Mucosa of descending colon (tissue), 3 donors: Measurements from ENCODE around the gene RNU4-1. TPM values are rescaled to one million over a fixed set of nuclear protein-coding genes. Genes with fewer than 3 reads are reported as not detected.

ENCODE experiments used
- ATAC-seq: fragments of 200-7000 bp; cut with Tn5 transposase; one replicate; pipeline ENCODE4 v1.9.1; 2020; ENCODE audit warnings: mild to moderate bottlenecking, moderate library complexity
- DNase-seq, 3 donors: peaks; one replicate each; pipeline ENCODE4 v3.0.0-alpha.2; 2020
- H3K36me3 ChIP-seq: fragments of 200-600 bp; one replicate; pipeline ENCODE4 v1.8.0; 2021; ENCODE audit warnings: low read depth, mild to moderate bottlenecking
- H3K4me1 ChIP-seq: fragments of 200-600 bp; one replicate; pipeline ENCODE4 v1.8.0; 2021; ENCODE audit warnings: low read depth, mild to moderate bottlenecking
- H3K4me3 ChIP-seq: fragments of 200-600 bp; one replicate; pipeline ENCODE4 v1.8.0; 2021; ENCODE audit warnings: mild to moderate bottlenecking
- H3K9me3 ChIP-seq: fragments of 200-600 bp; one replicate; pipeline ENCODE4 v1.8.0; 2021; ENCODE audit warnings: mild to moderate bottlenecking
- CTCF ChIP-seq: fragments of 200-600 bp; IDR thresholded peaks from one replicate; pipeline ENCODE4 v1.8.0; 2022; ENCODE audit warnings: antibody characterized with exemption, mild to moderate bottlenecking
- intact Hi-C, 2 donors: fragments of 100-400 bp; cut with DNase I in 1 of 2; cut with micrococcal nuclease in 1 of 2; formaldehyde crosslinking; loops; one replicate each; pipeline versions ENCODE4 v1.11.0 to v1.11.1; 2022; cut with DNase I, micrococcal nuclease
- total RNA-seq, 3 donors: library from RNA; stranded (reverse); fragmentation: NEBNext Ultra II Directional in 2 of 3; extraction: Animal tissue kit (Norgen Biotek cat#: 25700) in 2 of 3; gene quantifications; one replicate each; pipeline versions ENCODE4 v1.2.1 to v1.2.4, GENCODE V29; 2021 to 2023
- donor health status: DM: no; HTN: no; CAD: no; lungs with moderate emphysema.
- donor health status: DM: no; HTN: no; CAD: no.
- donor health status: DM: no; HTN: yes; CAD: no.

Gene RNU4-1
- total RNA-seq, 3 donors from 2014 or later = 2,217 to 4,015 (median 3,130) TPM

- H3K4me3 ChIP-seq = no peak overlapping the region
- H3K9me3 ChIP-seq = peaks cover 4% of the 10 kb centered on the region
- ATAC-seq (no peak), DNase-seq (no peak)
- TF ChIP-seq CTCF = no peak
- intact Hi-C loops = no loop called here
- no peaks in the 10 kb centered on the region for H3K36me3 ChIP-seq
- H3K4me1 ChIP-seq = no peaks in the 10 kb centered on the region
Observed at GRCh38 chr12:120332523-120332922, 39.5 kb upstream of the RNU4-1 start.

- intact Hi-C loops = no loop called here
- no peaks in the 10 kb centered on the region for H3K4me1 ChIP-seq
- peaks cover 3% of the 10 kb centered on the region for H3K9me3 ChIP-seq
- H3K4me3 ChIP-seq = no peak overlapping the region
- TF ChIP-seq CTCF = no peak
- no peaks in the 10 kb centered on the region for H3K36me3 ChIP-seq
- no peak for DNase-seq
- ATAC-seq = no peak
Observed at GRCh38 chr12:120332041-120332440, 39.0 kb upstream of the RNU4-1 start.

- Histone ChIP-seq H3K9me3 (no peaks in the 10 kb centered on the region), H3K4me3 (no peak overlapping the region), H3K36me3 (no peaks in the 10 kb centered on the region), H3K4me1 (no peaks in the 10 kb centered on the region)
- intact Hi-C loops = no loop called here
- no peak for TF ChIP-seq CTCF
- DNase-seq = no peak
- ATAC-seq = no peak
Observed at GRCh38 chr12:120331390-120331789, 38.4 kb upstream of the RNU4-1 start.

GRCh38 chr12:120328228-120328627 lies 35.2 kb upstream of the RNU4-1 start:
- no peaks in the 10 kb centered on the region for H3K9me3 ChIP-seq
- DNase-seq (no peak), ATAC-seq (no peak)
- TF ChIP-seq CTCF = no peak
- no peak overlapping the region for H3K4me3 ChIP-seq
- no peaks in the 10 kb centered on the region for H3K4me1 ChIP-seq
- no peaks in the 10 kb centered on the region for H3K36me3 ChIP-seq
- intact Hi-C loops = no loop called here

- TF ChIP-seq CTCF = no peak
- intact Hi-C loops = no loop called here
- no peaks in the 10 kb centered on the region for H3K9me3 ChIP-seq
- no peak for ATAC-seq
- H3K4me1 ChIP-seq = no peaks in the 10 kb centered on the region
- DNase-seq = no peak
- no peak within 1 kb of the TSS for H3K4me3 ChIP-seq
- H3K36me3 ChIP-seq = no peaks in the 10 kb centered on the region
Observed at GRCh38 chr12:120327593-120327992, 34.6 kb upstream of the RNU4-1 start, which contains the start of gene PLA2G1B. Gene PLA2G1B (minus strand): TSS chr12:120327779. CDS start chr12:120327753, 26 bp downstream.

GRCh38 chr12:120324841-120325417 lies 31.9 kb upstream of the RNU4-1 start:
- H3K36me3 ChIP-seq = no peaks in the 10 kb centered on the region
- DNase-seq (no peak), ATAC-seq (no peak)
- no peaks in the 10 kb centered on the region for H3K9me3 ChIP-seq
- intact Hi-C loops = no loop called here
- TF ChIP-seq CTCF = no peak
- no peak overlapping the region for H3K4me3 ChIP-seq
- H3K4me1 ChIP-seq = peaks cover 3% of the 10 kb centered on the region
